Heart left ventricle (tissue), 16 donors: Measurements from ENCODE around the gene ST8SIA6. TPM values are rescaled to one million over a fixed set of nuclear protein-coding genes. Genes with fewer than 3 reads are reported as not detected.
"Not testable (repeated sequence)": the region's sequence is repeated elsewhere in the genome, so short reads cannot be mapped to it uniquely, and the experiment has no call there.

ENCODE experiments used
- ATAC-seq, 4 donors: fragments of 200-7000 bp; cut with Tn5 transposase; one replicate each; pipeline ENCODE4 v1.9.1; 2020 to 2022; ENCODE audit warnings: moderate library complexity in 4 of 4, mild to moderate bottlenecking in 3 of 4, moderate number of reproducible peaks in 1 of 4
- DNase-seq, 5 donors: peaks; one replicate each; pipeline ENCODE4 v3.0.0-alpha.2; 2020
- H3K27ac ChIP-seq, 12 donors: fragments of 200-600 bp; sonication (generic) in 4 of 12; one replicate each; pipeline versions ENCODE4 v1.5.0 to v1.8.0; 2016 to 2022; ENCODE audit warnings: mild to moderate bottlenecking in 2 of 12
- H3K27me3 ChIP-seq, 9 donors: fragments of 200-600 bp; sonication (generic) in 2 of 9; one replicate each; pipeline versions ENCODE4 v1.5.1 to v1.8.0; 2016 to 2022; ENCODE audit warnings: mild to moderate bottlenecking in 3 of 9
- H3K36me3 ChIP-seq, 9 donors: fragments of 200-600 bp; sonication (generic) in 2 of 9; one replicate each; pipeline versions ENCODE4 v1.5.0 to v1.8.0; 2018 to 2022; ENCODE audit warnings: mild to moderate bottlenecking in 2 of 9
- H3K4me1 ChIP-seq, 12 donors: fragments of 200-600 bp; sonication (generic) in 4 of 12; one replicate each; pipeline versions ENCODE4 v1.5.0 to v1.8.0; 2016 to 2022; ENCODE audit warnings: mild to moderate bottlenecking in 3 of 12
- H3K4me3 ChIP-seq, 12 donors: fragments of 200-600 bp; sonication (generic) in 4 of 12; one replicate each; pipeline versions ENCODE4 v1.5.0 to v1.8.0; 2017 to 2022; ENCODE audit warnings: mild to moderate bottlenecking in 9 of 12, moderate library complexity in 4 of 12
- H3K9me3 ChIP-seq, 12 donors: fragments of 200-600 bp; sonication (generic) in 4 of 12; one replicate each; pipeline versions ENCODE4 v1.5.0 to v1.8.0; 2016 to 2022; ENCODE audit warnings: mild to moderate bottlenecking in 1 of 12
- POLR2A ChIP-seq, 2 donors: fragments of 450-650 bp; IDR thresholded peaks; one replicate each; pipeline ENCODE4 v1.6.1; 2017; ENCODE audit warnings: antibody characterized with exemption in 2 of 2, mild to moderate bottlenecking in 2 of 2, moderate library complexity in 2 of 2
- WGBS, 4 donors: extraction: QIAGEN DNeasy Blood & Tissue Kit in 2 of 4; methylation state at CpG; one replicate each; pipeline versions ENCODE4 v1.1.5 to v1.1.7; 2013 to 2018; 5-methylcytosine and 5-hydroxymethylcytosine counted together
- intact Hi-C, 10 donors: fragments of 100-400 bp; cut with DNase I; formaldehyde crosslinking; loops; one replicate each; pipeline versions ENCODE4 v1.11.1 to v1.14.2; 2022
- polyA plus RNA-seq, 2 donors: library from polyadenylated mRNA; stranded (reverse); fragments of 200-250 nt; gene quantifications; one replicate each; pipeline ENCODE4 v1.2.3, GENCODE V29; 2013
- total RNA-seq, 9 donors: library from RNA; depleted of rRNA in 2 of 9; stranded (reverse); fragments of >200 nt in 2 of 9; fragmentation: NEBNext Ultra II Directional in 3 of 9; extraction: Animal tissue kit (Norgen Biotek cat#: 25700) in 3 of 9; gene quantifications; one replicate each; pipeline versions ENCODE4 v1.1.0 to v1.2.4, GENCODE V29; 2016 to 2023
- TF ChIP-seq, protein P1 (sequence below), 12 donors: fragments of 200-600 bp; sonication (generic) in 4 of 12; IDR thresholded peaks; one replicate each; pipeline versions ENCODE4 v1.5.0 to v1.8.0; 2018 to 2022; ENCODE audit warnings: antibody characterized with exemption in 12 of 12, mild to moderate bottlenecking in 5 of 12
- donor health status: ischemic (EF 13 %, LVEDD 7.1; RV severe dilation, severe dysfunction).
- donor health status: healthy with polysubstance abuse.
- donor health status: DM: no; HTN: yes; CAD: no.
- donor health status: DM: no; HTN: no; CAD: no.
- donor health status: ischemic (EF 25% LVEDD 6.9; RV normal size, moderate dysfunction).
- donor health status: ischemic (EF 25% LVEDD 5.7; RV mildly dilated, moderate dysfunction).
- donor health status: healthy.
- donor health status: DM: yes; HTN: yes; CAD: no.
- donor health status: ischemic (EF 35%, LVEDD 5.7; RV mildly dilated, moderate dysfunction).
- donor health status: nonischemic (EF 11% LVEDD 7.7; RV severe dilation, severe dysfunction).
- donor health status: DM: yes; HTN: yes; CAD: no.
- donor health status: PGD.
- donor health status: ischemic (EF 29% LVEDD 5.4; RV normal size, mild dysfunction).
- donor health status: nonischemic (EF 23%, LVEDD 6.1; RV moderate dilation, normal function).

The ST8SIA6 gene
- total and polyA plus RNA-seq, 11 donors: 0.80 to 10.1 (median 5.0) TPM

DNA sequence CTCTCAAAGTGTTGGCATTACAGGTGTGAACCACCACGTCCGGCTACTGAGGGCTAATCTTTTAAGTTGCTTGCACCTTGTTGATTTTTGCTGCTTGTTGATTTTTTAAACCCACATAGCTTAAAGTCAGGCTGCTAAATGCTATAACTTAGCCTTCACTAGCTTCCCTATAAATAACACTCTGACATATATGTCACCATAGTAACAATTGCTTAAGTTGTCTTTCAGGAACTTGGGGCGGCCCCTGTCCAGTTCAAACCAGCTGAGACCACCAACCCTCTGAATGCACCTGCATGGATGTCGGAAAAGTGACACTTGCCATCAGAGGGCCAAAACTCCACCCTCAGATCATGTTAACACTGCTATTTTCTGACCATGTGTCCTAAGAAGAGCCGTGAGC lies 47.3 kb downstream of the ST8SIA6 start:
- WGBS, 4 donors: 88 to 93% (median 91%) methylated on average over 5 of the region's 5 CpGs
- DNase-seq (peak in 1 of 5 donors; percentile 0), ATAC-seq (no peak)
- Histone ChIP-seq H3K4me3 (no peak overlapping the region), H3K36me3 (no peaks in the 10 kb centered on the region), H3K27ac (no peak overlapping the region), H3K4me1 (no peaks in the 10 kb centered on the region), H3K9me3 (no peaks in the 10 kb centered on the region), H3K27me3 (no peaks in the 10 kb centered on the region)
- no peak for TF ChIP-seq POLR2A (IDR thresholded peaks at IDR 0.05)
- TF ChIP-seq, protein P1, sequence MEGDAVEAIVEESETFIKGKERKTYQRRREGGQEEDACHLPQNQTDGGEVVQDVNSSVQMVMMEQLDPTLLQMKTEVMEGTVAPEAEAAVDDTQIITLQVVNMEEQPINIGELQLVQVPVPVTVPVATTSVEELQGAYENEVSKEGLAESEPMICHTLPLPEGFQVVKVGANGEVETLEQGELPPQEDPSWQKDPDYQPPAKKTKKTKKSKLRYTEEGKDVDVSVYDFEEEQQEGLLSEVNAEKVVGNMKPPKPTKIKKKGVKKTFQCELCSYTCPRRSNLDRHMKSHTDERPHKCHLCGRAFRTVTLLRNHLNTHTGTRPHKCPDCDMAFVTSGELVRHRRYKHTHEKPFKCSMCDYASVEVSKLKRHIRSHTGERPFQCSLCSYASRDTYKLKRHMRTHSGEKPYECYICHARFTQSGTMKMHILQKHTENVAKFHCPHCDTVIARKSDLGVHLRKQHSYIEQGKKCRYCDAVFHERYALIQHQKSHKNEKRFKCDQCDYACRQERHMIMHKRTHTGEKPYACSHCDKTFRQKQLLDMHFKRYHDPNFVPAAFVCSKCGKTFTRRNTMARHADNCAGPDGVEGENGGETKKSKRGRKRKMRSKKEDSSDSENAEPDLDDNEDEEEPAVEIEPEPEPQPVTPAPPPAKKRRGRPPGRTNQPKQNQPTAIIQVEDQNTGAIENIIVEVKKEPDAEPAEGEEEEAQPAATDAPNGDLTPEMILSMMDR (IDR thresholded peaks at IDR 0.05): no peak
- intact Hi-C loops: no loop called here

DNA sequence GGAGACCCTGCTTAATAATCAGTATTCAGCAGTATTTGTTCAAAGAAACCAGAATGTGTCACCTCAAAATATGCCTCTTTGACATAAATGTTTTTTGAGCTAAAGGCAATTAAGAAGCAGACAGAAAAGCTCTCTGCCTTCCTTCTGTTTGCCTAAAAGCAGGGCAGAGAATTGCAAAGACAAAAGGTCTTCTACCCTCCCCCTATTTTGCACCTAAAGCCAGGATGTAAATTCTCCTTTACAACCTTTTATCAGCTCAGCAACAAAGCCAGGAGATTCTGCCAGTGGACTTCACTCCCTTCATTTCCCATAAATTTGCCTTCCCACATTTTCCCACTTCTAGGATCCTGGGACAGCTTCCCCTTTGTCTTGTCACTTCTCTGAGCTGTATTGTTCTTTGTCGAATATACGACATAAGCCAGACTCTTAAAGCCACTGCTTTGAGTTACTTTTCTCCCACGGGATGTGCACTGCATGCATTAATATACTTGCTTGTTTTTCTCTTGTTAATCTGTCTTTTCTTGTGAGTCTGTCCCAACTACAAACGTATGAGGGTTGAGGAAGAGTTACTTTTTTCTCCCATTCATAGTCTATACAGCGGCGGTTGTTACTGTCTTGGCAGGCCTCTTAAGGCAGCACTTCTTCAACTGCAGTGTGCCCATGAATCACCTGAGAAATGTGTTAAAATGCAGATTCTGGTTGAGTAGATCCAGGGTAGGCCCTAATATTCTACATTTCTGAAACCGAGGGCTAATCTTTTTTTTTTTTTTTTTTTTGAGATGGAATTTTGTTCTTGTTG lies 48.2 kb downstream of the ST8SIA6 start:
- H3K4me1 ChIP-seq: no peaks in the 10 kb centered on the region
- no peak overlapping the region for H3K27ac ChIP-seq
- H3K9me3 ChIP-seq: peaks cover 0 to 5% (median 0%) of the 10 kb centered on the region in 12 donors
- ATAC-seq: no peak
- no peak overlapping the region for H3K4me3 ChIP-seq
- no peak for TF ChIP-seq POLR2A (IDR thresholded peaks at IDR 0.05)
- TF ChIP-seq, protein P1 (IDR thresholded peaks at IDR 0.05): no peak
- H3K27me3 ChIP-seq: no peaks in the 10 kb centered on the region
- intact Hi-C loops: no loop called here
- WGBS, 4 donors: 59 to 64% (median 61%) methylated on average over 7 of the region's 7 CpGs
- H3K36me3 ChIP-seq: no peaks in the 10 kb centered on the region
- no peak for DNase-seq

DNA sequence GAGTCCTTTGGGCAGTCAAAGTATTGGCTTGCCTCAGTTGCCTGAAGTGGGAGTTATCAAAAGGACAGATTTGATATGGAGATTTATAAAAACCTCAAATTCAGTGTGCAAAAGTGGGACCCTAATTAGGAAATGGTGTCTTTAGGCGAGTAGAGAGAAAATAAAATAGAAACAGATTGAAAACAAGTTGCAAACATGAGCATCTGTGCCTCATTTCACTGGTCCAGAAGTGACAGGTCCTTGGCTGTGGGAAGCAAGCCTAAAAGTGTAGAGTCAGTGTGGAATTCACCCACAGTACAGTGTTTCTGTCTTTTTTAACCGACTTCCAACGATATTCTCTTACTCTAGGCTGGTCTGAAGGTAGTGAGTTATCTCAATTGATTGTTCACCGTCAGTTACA lies 51.2 kb downstream of the ST8SIA6 start:
- no peaks in the 10 kb centered on the region for H3K36me3 ChIP-seq
- no peak overlapping the region for H3K4me3 ChIP-seq
- intact Hi-C loops: no loop called here
- H3K4me1 ChIP-seq: no peaks in the 10 kb centered on the region
- TF ChIP-seq, protein P1 (IDR thresholded peaks at IDR 0.05): no peak
- TF ChIP-seq POLR2A (IDR thresholded peaks at IDR 0.05): no peak
- DNase-seq (no peak), ATAC-seq (no peak)
- WGBS, 4 donors: 74 to 87% (median 82%) methylated on average over 4 of the region's 4 CpGs
- peaks cover 0 to 6% (median 0%) of the 10 kb centered on the region in 12 donors for H3K9me3 ChIP-seq
- H3K27me3 ChIP-seq: no peaks in the 10 kb centered on the region
- no peak overlapping the region for H3K27ac ChIP-seq

DNA sequence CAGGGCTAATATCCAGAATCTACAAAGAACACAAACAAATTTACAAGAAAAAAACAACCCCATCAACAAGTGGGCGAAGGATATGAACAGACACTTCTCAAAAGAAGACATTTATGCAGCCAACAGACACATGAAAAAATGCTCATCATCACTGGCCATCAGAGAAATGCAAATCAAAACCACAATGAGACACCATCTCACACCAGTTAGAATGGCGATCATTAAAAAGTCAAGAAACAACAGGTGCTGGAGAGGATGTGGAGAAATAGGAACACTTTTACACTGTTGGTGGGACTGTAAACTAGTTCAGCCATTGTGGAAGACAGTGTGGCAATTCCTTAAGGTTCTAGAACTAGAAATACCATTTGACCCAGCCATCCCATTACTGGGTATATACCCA lies 52.4 kb downstream of the ST8SIA6 start:
- ATAC-seq, DNase-seq, H3K27me3 ChIP-seq, H3K27ac ChIP-seq, H3K9me3 ChIP-seq, H3K4me1 ChIP-seq, H3K4me3 ChIP-seq, intact Hi-C loops, H3K36me3 ChIP-seq: not testable (repeated sequence)
- WGBS, 4 donors: 86 to 100% (median 90%) methylated on average over 1 to 2 of the region's 2 CpGs

DNA sequence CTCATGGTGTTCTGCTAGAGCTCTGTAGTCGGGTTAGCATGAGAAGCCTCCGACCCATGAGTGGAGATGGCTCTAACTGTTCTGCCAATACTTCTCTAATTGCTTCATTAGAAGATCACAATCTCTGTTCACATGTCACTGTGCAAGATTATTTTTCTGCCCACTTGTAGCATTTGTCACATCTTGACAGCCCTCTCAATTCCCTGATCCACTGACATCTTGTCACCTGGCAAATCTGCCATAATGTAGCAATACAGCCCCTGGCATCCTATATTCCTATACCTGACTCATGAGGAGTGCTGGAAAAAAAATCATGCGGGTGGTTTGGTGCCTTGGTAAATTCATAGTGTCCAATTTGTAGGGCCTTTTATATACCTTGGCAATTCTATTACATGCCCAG lies 58.4 kb downstream of the ST8SIA6 start:
- ATAC-seq (no peak), DNase-seq (no peak)
- Histone ChIP-seq H3K36me3 (no peaks in the 10 kb centered on the region), H3K4me3 (no peak overlapping the region), H3K27me3 (no peaks in the 10 kb centered on the region), H3K4me1 (no peaks in the 10 kb centered on the region), H3K27ac (no peak overlapping the region), H3K9me3 (no peaks in the 10 kb centered on the region)
- no peak for TF ChIP-seq POLR2A (IDR thresholded peaks at IDR 0.05)
- TF ChIP-seq, protein P1 (IDR thresholded peaks at IDR 0.05): no peak
- 93 to 95% (median 94%) methylated on average over 3 of the region's 3 CpGs for WGBS, 4 donors
- intact Hi-C loops: no loop called here
